Esophagus muscularis mucosa (tissue), 4 donors: ENCODE data around the gene CHFR. TPM values are rescaled to one million over a fixed set of nuclear protein-coding genes. Genes with fewer than 3 reads are reported as not detected.
A peak's percentile ranks its signal among the peaks of the same experiment; 100 is the strongest.
"Not testable (repeated sequence)": the region's sequence is repeated elsewhere in the genome, so short reads cannot be mapped to it uniquely, and the experiment has no call there.

Experiments used
- DNase-seq: peaks from one replicate; pipeline ENCODE4 v3.0.0-alpha.2; 2017; ENCODE audit errors: extremely low spot score
- H3K27ac ChIP-seq, 4 donors: fragments of 200-600 bp; sonication (generic); replicated peaks in 1 of 4; 1 replicate in 3 of 4; 2 replicates in 1 of 4; pipeline ENCODE4 v1.5.1; 2016 to 2019; ENCODE audit warnings: mild to moderate bottlenecking in 1 of 4
- H3K27me3 ChIP-seq, 4 donors: fragments of 200-600 bp; sonication (generic); one replicate each; pipeline versions ENCODE4 v1.5.1 to v1.6.0; 2016 to 2019
- H3K36me3 ChIP-seq, 4 donors: fragments of 200-600 bp; sonication (generic); one replicate each; pipeline ENCODE4 v1.5.1; 2016 to 2019
- H3K4me1 ChIP-seq, 4 donors: fragments of 200-600 bp; sonication (generic); one replicate each; pipeline ENCODE4 v1.5.1; 2016 to 2019
- H3K4me3 ChIP-seq, 4 donors: fragments of 200-600 bp; sonication (generic); 1 replicate in 2 of 4; 2 replicates in 2 of 4; pipeline ENCODE4 v1.5.1; 2016 to 2019; ENCODE audit warnings: mild to moderate bottlenecking in 4 of 4, moderate library complexity in 1 of 4
- H3K9me3 ChIP-seq, 4 donors: fragments of 200-600 bp; sonication (generic); 1 replicate in 3 of 4; 2 replicates in 1 of 4; pipeline ENCODE4 v1.5.1; 2016 to 2019
- CTCF ChIP-seq, 3 experiments: fragments of 200-600 bp in 2 of 3; fragments of 450-650 bp in 1 of 3; sonication (generic) in 2 of 3; IDR thresholded peaks; one replicate each; pipeline ENCODE4 v1.5.1; 2017 to 2019; ENCODE audit warnings: antibody characterized with exemption in 3 of 3, mild to moderate bottlenecking in 2 of 3, moderate library complexity in 1 of 3
- EP300 ChIP-seq: sonication (generic); formaldehyde crosslinking; IDR thresholded peaks from one replicate; pipeline ENCODE4 v1.6.1; 2017; ENCODE audit warnings: antibody characterized with exemption
- POLR2A ChIP-seq: fragments of 450-650 bp; IDR thresholded peaks from one replicate; pipeline ENCODE4 v1.6.1; 2017; ENCODE audit warnings: antibody characterized with exemption, moderate library complexity, mild to moderate bottlenecking, low read depth
- POLR2AphosphoS5 ChIP-seq, 2 donors: sonication (generic); formaldehyde crosslinking; IDR thresholded peaks; one replicate each; pipeline ENCODE4 v1.6.1; 2017; ENCODE audit warnings: antibody characterized with exemption in 2 of 2
- WGBS: methylation state at CpG from one replicate; pipeline ENCODE4 v1.1.5; 2018; 5-methylcytosine and 5-hydroxymethylcytosine counted together
- intact Hi-C: fragments of 100-400 bp; cut with DNase I; formaldehyde crosslinking; loops from one replicate; pipeline ENCODE4 v1.15.1; 2023
- total RNA-seq, 4 donors: library from RNA; depleted of rRNA; stranded (reverse); fragments of >200 nt; gene quantifications; one replicate each; pipeline versions ENCODE4 v1.1.0 to v1.2.1, GENCODE V29; 2016

CHFR gene
- total RNA-seq, 4 donors from 2014 or later = 35.7 to 41.7 (median 40.0) TPM

- H3K4me3 ChIP-seq = no peak overlapping the region
These were observed 34.3 kb upstream of the CHFR start for GRCh38 chr12:132921685-132922084.

GRCh38 chr12:132918680-132919079 lies 31.3 kb upstream of the CHFR start:
- DNase-seq = no peak
- TF ChIP-seq EP300 (no peak), CTCF (IDR thresholded peaks at IDR 0.05) (no peak), POLR2AphosphoS5 (IDR thresholded peaks at IDR 0.05) (no peak), POLR2A (no peak)
- Histone ChIP-seq H3K27ac (no peak overlapping the region), H3K27me3 (no peaks in the 10 kb centered on the region), H3K9me3 (peaks cover 6 to 83% (median 57%) of the 10 kb centered on the region in 4 donors), H3K4me1 (no peaks in the 10 kb centered on the region), H3K4me3 (no peak overlapping the region), H3K36me3 (peaks cover 0 to 6% (median 0%) of the 10 kb centered on the region in 4 donors)
- WGBS = 96% methylated on average over 6 of the region's 6 CpGs
- intact Hi-C loops = no loop called here

More at GRCh38 chr12:132921685-132922084, 34.3 kb upstream of the CHFR start:
- H3K9me3 ChIP-seq = peaks cover 13 to 96% (median 77%) of the 10 kb centered on the region in 4 donors
- 78% methylated on average over 9 of the region's 9 CpGs for WGBS
- H3K36me3 ChIP-seq = peaks cover 0 to 19% (median 12%) of the 10 kb centered on the region in 4 donors
- intact Hi-C loops = no loop called here
- H3K27ac ChIP-seq = no peak overlapping the region
- H3K27me3 ChIP-seq = no peaks in the 10 kb centered on the region
- no peaks in the 10 kb centered on the region for H3K4me1 ChIP-seq
- DNase-seq = no peak
- TF ChIP-seq POLR2A (no peak), EP300 (no peak), CTCF (IDR thresholded peaks at IDR 0.05) (peak in 1 of 3 experiments; percentile 42), POLR2AphosphoS5 (IDR thresholded peaks at IDR 0.05) (no peak)

- Histone ChIP-seq H3K4me3 (peak overlapping the region; percentile 63 to 72 (median 68)), H3K27ac (peak overlapping the region; percentile 82 to 89 (median 87)), H3K27me3 (no peaks in the 10 kb centered on the region), H3K4me1 (peaks cover 5 to 32% (median 28%) of the 10 kb centered on the region in 4 donors), H3K36me3 (no peaks in the 10 kb centered on the region), H3K9me3 (peaks cover 0 to 7% (median 4%) of the 10 kb centered on the region in 4 donors)
- TF ChIP-seq POLR2AphosphoS5 (IDR thresholded peaks at IDR 0.05) (no peak), POLR2A (no peak), EP300 (no peak), CTCF (IDR thresholded peaks at IDR 0.05) (no peak)
- intact Hi-C loops = no loop called here
- DNase-seq = no peak
- WGBS = 0% methylated on average over 4 of the region's 22 CpGs
These were observed 21.6 kb upstream of the CHFR start for GRCh38 chr12:132909030-132909368.

GRCh38 chr12:132908145-132909029 lies 21.0 kb upstream of the CHFR start:
- DNase-seq = peak; percentile 99
- peak overlapping the region; percentile 82 to 89 (median 87) for H3K27ac ChIP-seq
- H3K36me3 ChIP-seq = no peaks in the 10 kb centered on the region
- peaks cover 0 to 6% (median under 1%) of the 10 kb centered on the region in 4 donors for H3K9me3 ChIP-seq
- H3K27me3 ChIP-seq = no peaks in the 10 kb centered on the region
- 0% methylated on average over 32 of the region's 85 CpGs for WGBS
- peak overlapping the region; percentile 63 to 72 (median 68) for H3K4me3 ChIP-seq
- peaks cover 5 to 32% (median 28%) of the 10 kb centered on the region in 4 donors for H3K4me1 ChIP-seq
- intact Hi-C loops = no loop called here
- TF ChIP-seq POLR2AphosphoS5 (IDR thresholded peaks at IDR 0.05) (peak; percentile 81 to 89), CTCF (IDR thresholded peaks at IDR 0.05) (no peak), POLR2A (peak; percentile 15), EP300 (no peak)

GRCh38 chr12:132907789-132908144 lies 20.4 kb upstream of the CHFR start:
- peak overlapping the region; percentile 63 to 72 (median 68) for H3K4me3 ChIP-seq
- peaks cover 5 to 32% (median 28%) of the 10 kb centered on the region in 4 donors for H3K4me1 ChIP-seq
- H3K27me3 ChIP-seq, H3K36me3 ChIP-seq, DNase-seq, H3K9me3 ChIP-seq, intact Hi-C loops: not testable (repeated sequence)
- 3% methylated on average over 17 of the region's 23 CpGs for WGBS
- H3K27ac ChIP-seq = peak overlapping the region; percentile 82 to 89 (median 87)
